Esophagus squamous epithelium (tissue), 4 donors: ENCODE results near the gene PRCP.

Experiments
- CTCF ChIP-seq, 6 experiments: fragments of 450-650 bp in 4 of 6; fragments of 200-600 bp in 2 of 6; sonication (generic) in 2 of 6; IDR thresholded peaks; one replicate each; pipeline ENCODE4 v1.5.1; 2016 to 2019; ENCODE audit warnings: antibody characterized with exemption in 6 of 6, mild to moderate bottlenecking in 4 of 6, moderate library complexity in 4 of 6
- POLR2A ChIP-seq, 4 donors: fragments of 450-650 bp; IDR thresholded peaks; one replicate each; pipeline ENCODE4 v1.6.1; 2017; ENCODE audit warnings: antibody characterized with exemption in 4 of 4, mild to moderate bottlenecking in 4 of 4, moderate library complexity in 3 of 4

GRCh38 chr11:82890936-82891335 lies 9.3 kb downstream of the PRCP start:
- TF ChIP-seq POLR2A (IDR thresholded peaks at IDR 0.05) (no peak), CTCF (IDR thresholded peaks at IDR 0.05) (no peak)
